WI38 (cell line): Measurements from ENCODE around the gene ZDHHC18.

ENCODE experiments used
- H3K4me3 ChIP-seq: 2 replicates; pipeline ENCODE4 v1.5.1; 2011; ENCODE audit warnings: low read depth, mild to moderate bottlenecking, control low read depth, low read length
- CTCF ChIP-seq: IDR thresholded peaks from 2 replicates; pipeline ENCODE4 v1.5.1; 2012; ENCODE audit warnings: low read depth, mild to moderate bottlenecking, control low read depth, low read length

The ZDHHC18 gene

GRCh38 chr1:26882696-26883463, 56.4 kb downstream of the ZDHHC18 start:
- H3K4me3 ChIP-seq = no peak overlapping the region
- TF ChIP-seq CTCF = no peak

DNA sequence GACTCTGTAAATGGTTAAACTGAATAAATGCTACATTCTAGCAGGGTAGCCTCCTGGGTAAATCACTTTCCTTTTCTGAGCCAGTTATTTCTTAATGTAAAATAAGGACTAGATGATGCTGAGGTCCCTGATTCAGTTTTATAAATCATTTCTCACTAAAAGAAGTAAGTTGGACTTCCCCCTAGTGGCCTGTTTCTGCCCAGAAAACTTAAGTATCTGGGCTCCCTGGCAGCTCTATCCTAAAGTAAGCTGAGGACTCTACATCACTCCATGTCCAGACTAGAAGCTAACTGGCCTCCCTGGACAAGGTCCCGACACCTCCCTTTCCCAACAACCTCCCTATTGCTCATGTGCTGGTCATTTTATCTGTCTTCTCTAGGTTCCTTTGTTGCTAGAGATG, 60.6 kb downstream of the ZDHHC18 start:
- TF ChIP-seq CTCF = peak; percentile 50
- no peak overlapping the region for H3K4me3 ChIP-seq

- TF ChIP-seq CTCF = no peak
- no peak overlapping the region for H3K4me3 ChIP-seq
These were observed 61.7 kb downstream of the ZDHHC18 start for GRCh38 chr1:26888231-26888630.

DNA sequence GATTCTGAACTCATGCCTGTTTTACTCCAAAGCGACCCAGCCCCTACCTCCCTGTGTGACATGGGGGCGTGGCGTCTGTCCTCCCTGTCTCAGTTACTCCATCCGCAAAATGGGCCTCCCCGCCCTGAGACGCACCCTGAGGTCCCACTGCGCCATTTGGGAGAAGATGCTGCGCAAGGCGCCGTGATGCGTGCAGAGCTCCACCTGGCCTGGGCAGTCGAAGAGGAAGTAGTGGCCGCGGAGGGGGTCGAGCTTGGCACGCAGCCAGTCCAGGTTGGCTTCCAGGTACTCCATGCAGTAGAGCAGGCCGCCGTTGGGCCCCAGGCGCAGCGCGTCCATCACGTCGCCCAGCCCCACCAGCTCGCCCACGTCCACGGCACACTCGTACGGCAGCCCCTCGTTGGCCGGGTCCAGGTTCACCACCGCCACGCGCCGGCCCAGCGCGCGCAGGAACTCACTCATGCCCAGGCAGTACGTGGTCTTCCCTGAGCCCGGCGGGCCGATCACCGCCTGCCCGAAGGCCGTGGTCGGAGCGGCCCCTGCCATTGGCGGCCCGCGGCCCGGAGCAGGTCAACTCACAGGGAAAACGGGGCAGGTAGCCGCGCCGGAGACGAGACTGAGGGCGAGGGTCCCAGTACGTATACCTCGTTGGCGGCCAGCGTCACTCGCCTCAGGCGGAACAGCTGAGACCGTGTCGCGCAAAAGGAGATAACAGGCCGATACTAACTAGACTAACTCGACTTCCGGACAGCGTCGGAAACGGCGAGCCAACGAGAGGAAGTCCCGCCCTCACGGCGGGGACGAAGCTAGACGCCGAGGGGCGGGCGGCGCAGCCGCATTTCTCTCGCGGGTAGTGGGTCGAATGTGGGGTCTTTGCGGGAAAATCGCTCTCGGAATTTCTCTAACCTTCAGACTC, 63.3 kb downstream of the ZDHHC18 start, which contains the start of gene GPN2:
Gene GPN2 (minus strand): TSS at position 733 of the 916 bp plus-strand sequence. CDS start 187 bp downstream, at position 546.
- no peak for TF ChIP-seq CTCF
- H3K4me3 ChIP-seq = peak within 1 kb of the TSS; percentile 90

GRCh38 chr1:26890467-26890796, 63.9 kb downstream of the ZDHHC18 start:
- H3K4me3 ChIP-seq = peak overlapping the region; percentile 90
- no peak for TF ChIP-seq CTCF

DNA sequence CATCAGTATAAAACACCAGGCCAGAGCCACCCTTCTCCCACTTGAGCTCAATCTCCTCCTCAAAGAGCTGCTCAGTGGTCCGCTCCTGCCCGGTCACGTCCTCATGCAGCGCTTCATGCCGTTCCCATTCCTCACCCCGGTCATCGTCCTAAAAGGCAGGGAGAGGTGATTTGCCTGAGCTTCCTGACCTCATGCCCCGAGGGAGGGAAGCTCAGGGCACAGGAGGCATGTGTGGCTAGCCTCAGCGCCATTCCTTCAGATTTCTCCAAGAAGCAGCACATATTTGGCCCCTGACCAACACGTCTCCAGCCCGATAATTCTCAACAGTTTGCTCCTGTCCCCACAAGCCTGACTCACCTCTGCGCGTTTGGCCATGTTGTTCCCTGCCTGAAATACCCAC, 67.8 kb downstream of the ZDHHC18 start:
- TF ChIP-seq CTCF = no peak

DNA sequence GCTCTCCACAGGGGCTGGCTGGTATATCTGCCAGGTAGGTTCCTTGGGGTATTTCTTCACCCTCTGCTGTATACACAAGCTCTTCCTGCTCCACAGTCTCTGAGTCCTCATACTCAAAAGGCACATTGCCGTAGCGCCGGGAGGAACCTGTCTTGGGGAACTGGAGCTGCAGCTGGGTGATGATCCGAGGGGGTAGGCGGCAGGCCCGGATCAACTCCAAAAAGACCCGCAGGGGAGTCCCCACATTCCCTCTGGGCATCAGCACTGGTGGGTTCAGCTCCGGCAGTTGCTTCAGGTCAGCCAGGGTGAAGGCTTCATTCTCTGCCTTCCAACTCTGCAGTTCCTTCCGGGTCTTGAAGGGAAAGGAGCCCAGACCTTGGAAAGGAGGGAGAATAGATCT, 70.9 kb downstream of the ZDHHC18 start:
- no peak overlapping the region for H3K4me3 ChIP-seq
- TF ChIP-seq CTCF = no peak

More for the DNA sequence above, 67.8 kb downstream of the ZDHHC18 start:
- no peak overlapping the region for H3K4me3 ChIP-seq
